Chondrocyte (in vitro differentiated cells): Measurements from ENCODE around the gene ODC1. TPM values are rescaled to one million over a fixed set of nuclear protein-coding genes. Genes with fewer than 3 reads are reported as not detected.

Experiments
- DNase-seq: peaks from one replicate; pipeline ENCODE4 v3.0.0; 2021; ENCODE audit warnings: mixed read lengths, low spot score
- H3K27ac Mint-ChIP-seq: one replicate; pipeline ENCODE4 v1.8.0; 2021; ENCODE audit warnings: mild to moderate bottlenecking, moderate library complexity, mixed read lengths; ENCODE audit not compliant: unreplicated experiment
- H3K27me3 Mint-ChIP-seq: 2 replicates; pipeline ENCODE4 v1.8.0; 2021; ENCODE audit warnings: low read depth, mixed read lengths
- H3K36me3 Mint-ChIP-seq: 2 replicates; pipeline ENCODE4 v1.8.0; 2021; ENCODE audit warnings: low read depth, mixed read lengths
- H3K4me1 Mint-ChIP-seq: 2 replicates; pipeline ENCODE4 v1.8.0; 2021; ENCODE audit warnings: low read depth, mild to moderate bottlenecking, mixed read lengths
- H3K4me3 Mint-ChIP-seq: one replicate; pipeline ENCODE4 v1.8.0; 2021; ENCODE audit warnings: mild to moderate bottlenecking, moderate library complexity, mixed read lengths; ENCODE audit not compliant: unreplicated experiment
- H3K9me3 Mint-ChIP-seq: 2 replicates; pipeline ENCODE4 v1.8.0; 2021; ENCODE audit warnings: low read depth, mixed read lengths
- CTCF ChIP-seq: fragments of 200-600 bp; sonication (generic); IDR thresholded peaks from 2 replicates; pipeline ENCODE4 v1.5.0; 2021; ENCODE audit warnings: antibody characterized with exemption, mild to moderate bottlenecking, moderate library complexity
- total RNA-seq: library from RNA; stranded (reverse); gene quantifications from 3 replicates; pipeline ENCODE4 v1.2.1, GENCODE V29; 2021

Gene ODC1
- total RNA-seq, 1 donor from 2014 or later: 65.3 TPM

- no peak overlapping the region for H3K4me3 Mint-ChIP-seq
- no peaks in the 10 kb centered on the region for H3K36me3 Mint-ChIP-seq
- no peak for TF ChIP-seq CTCF
- peaks cover 2% of the 10 kb centered on the region for H3K27me3 Mint-ChIP-seq
- no peak for DNase-seq
- no peak overlapping the region for H3K27ac Mint-ChIP-seq
- H3K9me3 Mint-ChIP-seq: no peaks in the 10 kb centered on the region
- no peaks in the 10 kb centered on the region for H3K4me1 Mint-ChIP-seq
Observed at GRCh38 chr2:10473121-10473756, 25.1 kb upstream of the ODC1 start.

GRCh38 chr2:10471955-10472354 lies 23.8 kb upstream of the ODC1 start:
- no peaks in the 10 kb centered on the region for H3K9me3 Mint-ChIP-seq
- no peaks in the 10 kb centered on the region for H3K36me3 Mint-ChIP-seq
- no peaks in the 10 kb centered on the region for H3K4me1 Mint-ChIP-seq
- no peak overlapping the region for H3K4me3 Mint-ChIP-seq
- H3K27ac Mint-ChIP-seq: no peak overlapping the region
- no peak for TF ChIP-seq CTCF
- peaks cover 2% of the 10 kb centered on the region for H3K27me3 Mint-ChIP-seq
- DNase-seq: peak; percentile 21

GRCh38 chr2:10471046-10471571 lies 23.0 kb upstream of the ODC1 start:
- no peak for TF ChIP-seq CTCF

GRCh38 chr2:10469955-10470608 lies 22.0 kb upstream of the ODC1 start:
- Mint-ChIP-seq H3K36me3 (no peaks in the 10 kb centered on the region), H3K9me3 (no peaks in the 10 kb centered on the region), H3K4me1 (no peaks in the 10 kb centered on the region), H3K27ac (no peak overlapping the region), H3K4me3 (no peak overlapping the region), H3K27me3 (peaks cover 2% of the 10 kb centered on the region)
- no peak for TF ChIP-seq CTCF
- DNase-seq: peak; percentile 37

More at GRCh38 chr2:10471046-10471571, 23.0 kb upstream of the ODC1 start:
- Mint-ChIP-seq H3K36me3 (no peaks in the 10 kb centered on the region), H3K9me3 (no peaks in the 10 kb centered on the region), H3K27me3 (peaks cover 2% of the 10 kb centered on the region), H3K4me1 (no peaks in the 10 kb centered on the region), H3K4me3 (no peak overlapping the region), H3K27ac (no peak overlapping the region)
- DNase-seq: peak; percentile 72

- no peak for TF ChIP-seq CTCF
- Mint-ChIP-seq H3K4me3 (no peak overlapping the region), H3K4me1 (no peaks in the 10 kb centered on the region), H3K27me3 (peaks cover 4% of the 10 kb centered on the region), H3K27ac (no peak overlapping the region), H3K36me3 (no peaks in the 10 kb centered on the region), H3K9me3 (no peaks in the 10 kb centered on the region)
- peak; percentile 59 for DNase-seq
Observed at GRCh38 chr2:10469301-10469700, 21.2 kb upstream of the ODC1 start.
